ENCODE data around the gene KDF1. TPM values are rescaled to one million over a fixed set of nuclear protein-coding genes. Genes with fewer than 3 reads are reported as not detected.
A peak's percentile ranks its signal among the peaks of the same experiment; 100 is the strongest.

The KDF1 gene
- total RNA-seq, 4 donors from 2014 or later: 2.3 TPM; not detected in 3

DNA sequence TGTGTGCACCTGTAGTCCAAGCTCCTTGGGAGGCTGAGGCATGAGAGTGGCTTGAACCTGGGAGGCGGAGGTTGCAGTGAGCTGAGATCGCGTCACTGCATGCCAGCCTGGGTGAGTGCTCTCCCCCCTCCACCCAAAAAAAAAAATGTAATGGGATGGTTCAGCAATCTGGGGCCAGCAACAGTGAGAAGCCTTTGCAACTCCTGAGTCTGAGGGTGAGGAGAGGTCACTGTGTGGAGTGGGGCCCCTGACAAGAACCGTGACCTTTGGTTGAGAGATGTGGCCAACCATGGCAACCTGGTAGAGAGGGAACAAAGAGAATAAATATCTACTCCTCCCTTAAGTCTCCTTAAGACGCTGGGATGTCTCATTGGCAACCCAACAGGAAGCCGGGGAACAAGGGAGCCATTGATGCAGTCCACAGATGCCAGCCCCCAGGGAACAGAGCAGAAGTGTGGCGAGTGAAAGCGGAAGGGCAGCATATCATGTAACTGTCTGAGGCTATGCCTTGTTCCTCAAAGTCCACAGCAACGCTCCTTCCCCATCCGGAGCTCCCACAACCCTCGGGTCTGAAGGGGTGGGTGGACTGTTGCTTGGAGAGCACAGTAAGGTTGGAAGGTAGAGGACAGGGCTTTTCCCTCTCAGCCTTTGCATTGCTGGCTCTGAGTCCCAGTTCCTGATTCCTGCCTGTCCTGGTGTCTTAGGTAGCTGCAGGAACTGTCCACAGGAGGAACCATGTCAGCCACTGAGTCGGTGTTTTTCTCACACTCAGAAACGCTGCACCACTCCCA is 41.5 kb upstream of the KDF1 start:
- 31 to 52% methylated on average over 6 to 8 of the region's 13 CpGs for WGBS, 2 donors (ENCODE audit: low coverage in 1 of 2)
- TF ChIP-seq, protein P1, sequence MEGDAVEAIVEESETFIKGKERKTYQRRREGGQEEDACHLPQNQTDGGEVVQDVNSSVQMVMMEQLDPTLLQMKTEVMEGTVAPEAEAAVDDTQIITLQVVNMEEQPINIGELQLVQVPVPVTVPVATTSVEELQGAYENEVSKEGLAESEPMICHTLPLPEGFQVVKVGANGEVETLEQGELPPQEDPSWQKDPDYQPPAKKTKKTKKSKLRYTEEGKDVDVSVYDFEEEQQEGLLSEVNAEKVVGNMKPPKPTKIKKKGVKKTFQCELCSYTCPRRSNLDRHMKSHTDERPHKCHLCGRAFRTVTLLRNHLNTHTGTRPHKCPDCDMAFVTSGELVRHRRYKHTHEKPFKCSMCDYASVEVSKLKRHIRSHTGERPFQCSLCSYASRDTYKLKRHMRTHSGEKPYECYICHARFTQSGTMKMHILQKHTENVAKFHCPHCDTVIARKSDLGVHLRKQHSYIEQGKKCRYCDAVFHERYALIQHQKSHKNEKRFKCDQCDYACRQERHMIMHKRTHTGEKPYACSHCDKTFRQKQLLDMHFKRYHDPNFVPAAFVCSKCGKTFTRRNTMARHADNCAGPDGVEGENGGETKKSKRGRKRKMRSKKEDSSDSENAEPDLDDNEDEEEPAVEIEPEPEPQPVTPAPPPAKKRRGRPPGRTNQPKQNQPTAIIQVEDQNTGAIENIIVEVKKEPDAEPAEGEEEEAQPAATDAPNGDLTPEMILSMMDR (IDR thresholded peaks at IDR 0.05): no peak
- TF ChIP-seq POLR2AphosphoS5 (IDR thresholded peaks at IDR 0.05) (no peak), EP300 (IDR thresholded peaks at IDR 0.05) (no peak), POLR2A (IDR thresholded peaks at IDR 0.05) (no peak)
- no peak overlapping the region for H3K4me3 ChIP-seq
- peak; percentile 2 for ATAC-seq
- peaks cover 0 to 44% of the 10 kb centered on the region in 2 donors for H3K36me3 ChIP-seq
- H3K4me1 ChIP-seq: peaks cover 25 to 100% (median 51%) of the 10 kb centered on the region in 3 donors
- peak overlapping the region; percentile 87 to 98 (median 93) for H3K27ac ChIP-seq
- no peaks in the 10 kb centered on the region for H3K9me3 ChIP-seq
- no peaks in the 10 kb centered on the region for H3K27me3 ChIP-seq

DNA sequence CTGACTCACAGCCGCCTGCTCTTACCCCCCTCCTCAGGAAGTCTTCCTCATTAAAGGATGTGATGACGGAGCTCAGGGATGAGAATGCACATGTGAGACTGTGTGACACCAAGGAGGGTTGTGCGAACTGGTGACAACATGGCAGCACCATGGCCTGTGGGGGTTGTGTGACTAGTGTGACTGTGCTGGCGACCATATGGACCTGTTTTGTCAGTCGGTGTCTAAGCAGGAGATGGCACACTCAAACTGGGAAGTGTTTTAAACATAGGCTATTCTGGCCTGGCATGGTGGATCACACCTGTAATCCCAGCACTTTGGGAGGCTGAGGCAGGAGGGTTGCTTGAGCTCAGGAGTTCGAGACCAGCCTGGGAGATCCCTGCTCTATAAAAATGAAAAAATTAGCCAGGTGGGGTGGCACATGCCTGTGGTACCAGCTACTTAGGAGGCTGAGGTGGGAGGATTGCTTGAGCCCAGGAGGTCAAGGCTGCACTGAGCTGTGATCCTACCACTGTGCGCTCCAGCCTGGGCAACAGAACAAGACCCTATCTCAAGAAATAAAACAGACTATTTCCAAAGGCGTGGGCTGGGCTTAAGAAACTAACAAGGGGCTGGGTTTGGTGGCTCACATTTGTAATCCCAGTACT is 40.7 kb upstream of the KDF1 start:
- ATAC-seq: no peak
- TF ChIP-seq POLR2AphosphoS5 (IDR thresholded peaks at IDR 0.05) (peak; percentile 46), EP300 (IDR thresholded peaks at IDR 0.05) (no peak)
- peaks cover 0 to 36% of the 10 kb centered on the region in 2 donors for H3K36me3 ChIP-seq
- H3K9me3 ChIP-seq: no peaks in the 10 kb centered on the region
- no peak overlapping the region for H3K4me3 ChIP-seq
- peaks cover 25 to 100% (median 52%) of the 10 kb centered on the region in 3 donors for H3K4me1 ChIP-seq
- whole genome bisulfite sequencing, 2 donors (ENCODE audit: low coverage in 1 of 2): 75 to 76% methylated on average over 4 to 7 of the region's 8 CpGs
- H3K27ac ChIP-seq: peak overlapping the region; percentile 87 to 98 (median 93)
- no peaks in the 10 kb centered on the region for H3K27me3 ChIP-seq

DNA sequence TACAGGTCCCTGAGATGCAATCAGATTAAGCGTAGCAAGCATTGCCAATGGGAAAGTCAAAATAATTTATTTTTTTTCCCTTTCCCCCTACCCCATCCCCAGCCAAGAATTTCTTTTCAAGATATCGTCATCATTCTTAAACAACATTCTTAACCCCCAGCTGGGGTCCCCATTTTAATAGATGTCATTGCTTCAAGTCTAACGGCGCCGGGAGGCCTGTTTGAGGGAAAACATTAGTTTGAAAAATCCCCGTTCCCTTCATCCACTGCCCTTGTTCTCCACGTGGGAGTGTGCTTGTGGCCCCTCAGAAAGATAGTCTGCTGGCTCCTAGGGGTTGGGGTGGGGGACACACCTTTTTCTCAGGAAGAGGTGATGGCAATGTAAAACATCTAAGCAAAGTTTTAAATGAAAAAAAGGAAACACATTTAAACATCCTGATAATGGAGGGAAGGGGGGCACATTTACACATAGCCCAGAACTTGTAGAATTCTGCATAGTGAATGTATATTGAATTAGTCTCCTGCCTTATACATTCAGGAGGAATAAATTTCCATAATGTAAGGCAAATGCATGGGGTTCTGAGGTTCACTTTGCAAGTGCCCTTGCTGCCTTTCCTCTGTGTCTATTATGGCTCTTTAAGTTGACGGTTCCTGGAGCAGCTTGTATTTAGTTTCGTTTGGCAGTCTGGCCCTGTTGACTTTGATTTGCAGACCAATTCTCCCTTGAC is 40.0 kb upstream of the KDF1 start:
- H3K9me3 ChIP-seq: no peaks in the 10 kb centered on the region
- peaks cover 0 to 29% of the 10 kb centered on the region in 2 donors for H3K36me3 ChIP-seq
- WGBS, 2 donors (ENCODE audit: low coverage in 1 of 2): 54 to 77% methylated on average over 7 to 9 of the region's 9 CpGs
- TF ChIP-seq, protein P1 (IDR thresholded peaks at IDR 0.05): peak in 1 of 4 experiments; percentile 10
- no peak for TF ChIP-seq POLR2A (IDR thresholded peaks at IDR 0.05)
- no peak for ATAC-seq
- peak overlapping the region in 1 of 2 donors; percentile 10 for H3K4me3 ChIP-seq
- no peaks in the 10 kb centered on the region for H3K27me3 ChIP-seq
- peaks cover 21 to 100% (median 49%) of the 10 kb centered on the region in 3 donors for H3K4me1 ChIP-seq
- peak overlapping the region; percentile 87 to 98 (median 93) for H3K27ac ChIP-seq

DNA sequence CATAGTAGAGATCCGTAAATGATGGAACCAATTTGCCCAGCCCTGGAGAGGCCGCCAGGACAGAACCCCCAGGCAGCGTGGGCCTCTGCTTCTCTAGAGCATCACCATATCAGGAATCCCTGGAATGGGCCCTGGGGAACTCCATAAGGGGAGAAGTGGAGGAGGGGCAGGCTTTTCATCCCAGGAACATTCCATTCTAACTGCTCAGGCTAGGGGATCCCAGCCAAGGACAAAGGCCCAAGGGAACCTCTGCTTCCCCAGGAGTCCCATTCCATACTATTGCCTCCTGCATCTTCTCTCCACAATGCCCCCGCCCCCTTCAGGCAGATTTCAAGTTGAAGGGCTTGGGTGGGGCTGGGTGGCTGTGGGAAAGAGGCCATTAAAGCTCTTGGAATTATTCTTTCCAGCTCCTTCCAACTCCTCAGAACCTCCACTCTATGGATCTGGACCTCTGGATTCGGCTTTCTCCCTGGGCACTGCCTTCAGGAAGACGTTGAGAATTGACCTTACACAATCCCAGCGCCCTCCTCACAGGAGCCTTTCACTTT is 39.2 kb upstream of the KDF1 start:
- peak; percentile 90 for ATAC-seq
- 23 to 45% methylated on average over 6 of the region's 7 CpGs for WGBS, 2 donors (ENCODE audit: low coverage in 1 of 2)
- Histone ChIP-seq H3K27ac (peak overlapping the region; percentile 87 to 98 (median 93)), H3K4me1 (peaks cover 15 to 100% (median 43%) of the 10 kb centered on the region in 3 donors), H3K36me3 (peaks cover 0 to 22% of the 10 kb centered on the region in 2 donors), H3K27me3 (no peaks in the 10 kb centered on the region), H3K9me3 (no peaks in the 10 kb centered on the region), H3K4me3 (peak overlapping the region in 1 of 2 donors; percentile 10)
- TF ChIP-seq POLR2AphosphoS5 (IDR thresholded peaks at IDR 0.05) (peak; percentile 95), EP300 (IDR thresholded peaks at IDR 0.05) (peak; percentile 22), POLR2A (IDR thresholded peaks at IDR 0.05) (no peak)
- TF ChIP-seq, protein P1 (IDR thresholded peaks at IDR 0.05): peak in 1 of 4 experiments; percentile 25

All from gastroesophageal sphincter (tissue), 4 donors.